ENCODE data around the gene FTSJ1. TPM values are rescaled to one million over a fixed set of nuclear protein-coding genes. Genes with fewer than 3 reads are reported as not detected.
A peak's percentile ranks its signal among the peaks of the same experiment; 100 is the strongest.

Gene FTSJ1
- total and polyA plus RNA-seq, 2 of the 4 experiments (the other 2 are of a cell fraction) = 50.8 to 59.9 TPM

DNA sequence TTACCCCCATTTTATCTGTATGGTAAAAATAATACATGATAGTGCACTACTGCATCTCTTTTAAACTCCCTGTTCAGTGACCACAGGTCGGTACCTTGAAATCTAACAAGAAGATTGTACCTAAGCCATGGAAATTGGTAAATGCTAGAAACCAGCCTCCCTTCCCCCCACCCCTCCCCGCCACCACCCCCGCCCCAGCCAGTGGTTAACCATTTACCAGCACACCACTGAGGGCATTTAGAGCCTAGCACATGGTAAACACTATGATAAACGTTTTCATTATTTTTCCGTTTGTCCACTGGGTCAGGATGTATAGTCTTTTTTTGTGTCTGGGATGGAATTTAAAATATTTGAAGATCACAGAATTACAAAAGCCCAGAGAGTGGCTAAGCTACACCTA is 703 bp upstream of the FTSJ1 start:
- CTCF ChIA-PET = interaction anchor here (0.6 kb wide), 1 partner anchor 20 kb away, joined by 4 read pairs; no protein-coding TSS in a partner anchor
- no peak overlapping the region for H3K23ac ChIP-seq (ENCODE audit: low read depth, low read length)
- H3K56ac ChIP-seq (ENCODE audit: extremely low read depth, insufficient read depth, low read length) = no peak overlapping the region; the same call in 1 of the 2 replicates
- peaks cover 0 to 23% of the 10 kb centered on the region in 2 experiments; a peak in 2 of 4 replicates for H3K79me1 ChIP-seq (ENCODE audit: low read depth in 1 of 2, low read length in 2 of 2)
- in situ Hi-C loops (cut with MboI; ENCODE audit: low sequenced_read_pairs) (no loop called here), dilution Hi-C loops (cut with HindIII; ENCODE audit: low sequenced_read_pairs, unreplicated experiment) (no loop called here), intact Hi-C loops (cut with micrococcal nuclease) (no loop called here)
- TF ChIP-seq BHLHE40 (IDR thresholded peaks at IDR 0.05; ENCODE audit: low read depth, low read length) (no peak), RAD21 (IDR thresholded peaks at IDR 0.05; ENCODE audit: low read length) (no peak), RFX5 (IDR thresholded peaks at IDR 0.05; ENCODE audit: low read depth, low read length) (no peak), SMC3 (IDR thresholded peaks at IDR 0.05; ENCODE audit: low read depth, low read length) (no peak), NFE2L2 (IDR thresholded peaks at IDR 0.05; ENCODE audit: low read depth, low read length) (no peak), CHD1 (IDR thresholded peaks at IDR 0.05; ENCODE audit: low read depth, low read length) (no peak), POLR2A (IDR thresholded peaks at IDR 0.05; ENCODE audit: low read depth, low read length) (no peak), MAFK (IDR thresholded peaks at IDR 0.05; ENCODE audit: low read depth, low read length) (no peak), MAZ (IDR thresholded peaks at IDR 0.05; ENCODE audit: borderline replicate concordance, low read depth, low read length) (no peak), RCOR1 (IDR thresholded peaks at IDR 0.05; ENCODE audit: insufficient replicate concordance, low read length) (no peak)
- TF ChIP-seq, protein P1, sequence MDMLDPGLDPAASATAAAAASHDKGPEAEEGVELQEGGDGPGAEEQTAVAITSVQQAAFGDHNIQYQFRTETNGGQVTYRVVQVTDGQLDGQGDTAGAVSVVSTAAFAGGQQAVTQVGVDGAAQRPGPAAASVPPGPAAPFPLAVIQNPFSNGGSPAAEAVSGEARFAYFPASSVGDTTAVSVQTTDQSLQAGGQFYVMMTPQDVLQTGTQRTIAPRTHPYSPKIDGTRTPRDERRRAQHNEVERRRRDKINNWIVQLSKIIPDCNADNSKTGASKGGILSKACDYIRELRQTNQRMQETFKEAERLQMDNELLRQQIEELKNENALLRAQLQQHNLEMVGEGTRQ (IDR thresholded peaks at IDR 0.05; ENCODE audit: low read depth, low read length) = no peak
- H2AFZ ChIP-seq (replicated peaks; ENCODE audit: low read length, poor library complexity) = peak overlapping the region; percentile 92
- BruUV-seq (replicated peaks) = no TSS peak
- no peaks in the 10 kb centered on the region for H3K9me3 ChIP-seq (ENCODE audit: control insufficient read depth, insufficient read depth, low read length)
- no peaks in the 10 kb centered on the region for H3K36me3 ChIP-seq (ENCODE audit: control insufficient read depth, insufficient read depth, low read length)
- peak overlapping the region; percentile 64; the same call in 1 of the 2 replicates for H3K14ac ChIP-seq (replicated peaks; ENCODE audit: low read depth, low read length)
- H3K27ac ChIP-seq (ENCODE audit: insufficient read depth, low read length) = no peak overlapping the region; the same call in 1 of the 2 replicates
- peaks cover 7% of the 10 kb centered on the region for H3K9me1 ChIP-seq (ENCODE audit: insufficient read depth, low read length)
- H4K5ac ChIP-seq (ENCODE audit: low read depth, low read length) = no peak overlapping the region
- H2BK5ac ChIP-seq (ENCODE audit: low read depth, low read length, poor library complexity, severe bottlenecking) = peak overlapping the region; percentile 29
- no CpG with 5 or more reads among the region's 5 CpGs for WGBS, 2 experiments (ENCODE audit: extremely low coverage in 2 of 2, insufficient read length in 1 of 2)
- no peak for ATAC-seq (ENCODE audit: low read depth)
- H3K18ac ChIP-seq (ENCODE audit: low read depth, low read length) = no peak overlapping the region
- no peaks in the 10 kb centered on the region; the same call in 1 of the 2 replicates for H4K20me1 ChIP-seq (ENCODE audit: insufficient read depth, low read length)
- no peak overlapping the region for H2AK5ac ChIP-seq (ENCODE audit: low read depth, low read length)
- H2AK9ac ChIP-seq (replicated peaks; ENCODE audit: low read depth, low read length, poor library complexity) = no peak overlapping the region
- H3K4me3 ChIP-seq (ENCODE audit: insufficient read depth, low read depth, low read length) = peak overlapping the region; percentile 82
- no peak for DNase-seq
- POLR2A ChIA-PET (ENCODE audit: unreplicated experiment) = no interaction called here
- peak overlapping the region; percentile 47 to 80 for H4K8ac ChIP-seq (ENCODE audit: low read depth in 2 of 2, low read length in 2 of 2)
- H3K9ac ChIP-seq (ENCODE audit: low read depth, low read length) = peak overlapping the region; percentile 64; the same call in 1 of the 2 replicates
- no peak overlapping the region for H4K91ac ChIP-seq (ENCODE audit: insufficient read depth, low read depth, low read length)
- H2BK20ac ChIP-seq (ENCODE audit: low read depth, low read length) = no peak overlapping the region
- H2BK120ac ChIP-seq (ENCODE audit: low read depth, low read length) = no peak overlapping the region
- no peak overlapping the region for H2BK15ac ChIP-seq (ENCODE audit: low read depth, low read length)
- no peaks in the 10 kb centered on the region for H3K4me1 ChIP-seq (ENCODE audit: control insufficient read depth, insufficient read depth, low read length)
- no peak overlapping the region for H3K4ac ChIP-seq (ENCODE audit: low read depth, low read length)
- H3K4me2 ChIP-seq (ENCODE audit: low read depth, low read length) = peak overlapping the region; percentile 72; the same call in 1 of the 2 replicates
- no peaks in the 10 kb centered on the region for H3K27me3 ChIP-seq (ENCODE audit: control insufficient read depth, insufficient read depth, low read length)
